Fibroblast of mammary gland (primary cell): ENCODE results near the gene ZFYVE9.
A peak's percentile ranks its signal among the peaks of the same experiment; 100 is the strongest.
"Not testable (repeated sequence)": the region's sequence is repeated elsewhere in the genome, so short reads cannot be mapped to it uniquely, and the experiment has no call there.

ENCODE experiments used
- DNase-seq: peaks from one replicate; pipeline ENCODE4 v3.0.0-alpha.2; 2010; ENCODE audit warnings: low read depth
- H3K4me3 ChIP-seq: 2 replicates; pipeline ENCODE4 v1.5.1; 2011; ENCODE audit warnings: low read depth, mild to moderate bottlenecking, low read length, moderate library complexity; ENCODE audit not compliant: control insufficient read depth
- TF ChIP-seq, protein P1 (sequence below): conservative IDR thresholded peaks from 2 replicates; pipeline ENCODE4 v1.5.1; 2011; ENCODE audit warnings: low read depth, low read length, inconsistent platforms; ENCODE audit not compliant: control insufficient read depth, insufficient read depth

The ZFYVE9 gene, protein sequence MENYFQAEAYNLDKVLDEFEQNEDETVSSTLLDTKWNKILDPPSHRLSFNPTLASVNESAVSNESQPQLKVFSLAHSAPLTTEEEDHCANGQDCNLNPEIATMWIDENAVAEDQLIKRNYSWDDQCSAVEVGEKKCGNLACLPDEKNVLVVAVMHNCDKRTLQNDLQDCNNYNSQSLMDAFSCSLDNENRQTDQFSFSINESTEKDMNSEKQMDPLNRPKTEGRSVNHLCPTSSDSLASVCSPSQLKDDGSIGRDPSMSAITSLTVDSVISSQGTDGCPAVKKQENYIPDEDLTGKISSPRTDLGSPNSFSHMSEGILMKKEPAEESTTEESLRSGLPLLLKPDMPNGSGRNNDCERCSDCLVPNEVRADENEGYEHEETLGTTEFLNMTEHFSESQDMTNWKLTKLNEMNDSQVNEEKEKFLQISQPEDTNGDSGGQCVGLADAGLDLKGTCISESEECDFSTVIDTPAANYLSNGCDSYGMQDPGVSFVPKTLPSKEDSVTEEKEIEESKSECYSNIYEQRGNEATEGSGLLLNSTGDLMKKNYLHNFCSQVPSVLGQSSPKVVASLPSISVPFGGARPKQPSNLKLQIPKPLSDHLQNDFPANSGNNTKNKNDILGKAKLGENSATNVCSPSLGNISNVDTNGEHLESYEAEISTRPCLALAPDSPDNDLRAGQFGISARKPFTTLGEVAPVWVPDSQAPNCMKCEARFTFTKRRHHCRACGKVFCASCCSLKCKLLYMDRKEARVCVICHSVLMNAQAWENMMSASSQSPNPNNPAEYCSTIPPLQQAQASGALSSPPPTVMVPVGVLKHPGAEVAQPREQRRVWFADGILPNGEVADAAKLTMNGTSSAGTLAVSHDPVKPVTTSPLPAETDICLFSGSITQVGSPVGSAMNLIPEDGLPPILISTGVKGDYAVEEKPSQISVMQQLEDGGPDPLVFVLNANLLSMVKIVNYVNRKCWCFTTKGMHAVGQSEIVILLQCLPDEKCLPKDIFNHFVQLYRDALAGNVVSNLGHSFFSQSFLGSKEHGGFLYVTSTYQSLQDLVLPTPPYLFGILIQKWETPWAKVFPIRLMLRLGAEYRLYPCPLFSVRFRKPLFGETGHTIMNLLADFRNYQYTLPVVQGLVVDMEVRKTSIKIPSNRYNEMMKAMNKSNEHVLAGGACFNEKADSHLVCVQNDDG (N-terminal part only)

DNA sequence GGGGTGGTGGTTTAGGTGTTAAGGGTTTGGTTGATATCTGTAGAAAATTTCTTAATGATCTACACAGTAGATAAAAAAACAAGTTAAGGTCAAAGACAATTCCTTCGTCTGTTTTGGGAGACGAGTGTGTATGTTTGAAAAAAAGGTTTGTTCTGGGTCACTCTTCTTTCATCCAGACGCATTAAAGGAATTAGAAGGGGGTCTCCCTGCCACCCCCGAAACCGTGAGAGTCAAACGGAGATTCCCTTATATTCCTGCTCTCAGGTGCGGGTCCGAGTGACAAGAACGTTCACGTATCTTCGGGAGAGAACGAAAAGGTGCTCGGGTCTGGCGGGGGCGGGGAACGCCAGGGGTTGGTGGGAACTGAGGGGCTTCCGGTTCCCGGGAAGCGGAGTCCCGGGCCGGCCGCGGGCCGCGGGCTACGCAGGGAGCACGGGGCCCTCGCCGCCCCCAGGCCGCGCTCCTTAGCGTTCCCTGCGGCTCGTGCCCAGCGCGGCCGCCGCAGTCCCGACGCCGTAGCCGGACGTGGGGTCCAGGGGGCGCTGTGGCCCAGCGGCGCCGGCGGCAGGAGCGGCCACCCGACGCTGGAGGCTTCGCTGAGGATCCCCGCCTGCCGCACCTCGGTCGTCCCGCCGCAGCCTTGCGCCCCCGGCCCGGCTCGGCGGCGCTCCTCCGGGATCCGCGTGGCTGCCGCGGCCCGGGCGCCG lies at the start of gene ZFYVE9:
Gene ZFYVE9 (plus strand): TSS at position 577 of the 707 bp plus-strand sequence. CDS start 91,118 bp downstream, outside the sequence.
- peak within 1 kb of the TSS; percentile 80 for H3K4me3 ChIP-seq
- TF ChIP-seq, protein P1, sequence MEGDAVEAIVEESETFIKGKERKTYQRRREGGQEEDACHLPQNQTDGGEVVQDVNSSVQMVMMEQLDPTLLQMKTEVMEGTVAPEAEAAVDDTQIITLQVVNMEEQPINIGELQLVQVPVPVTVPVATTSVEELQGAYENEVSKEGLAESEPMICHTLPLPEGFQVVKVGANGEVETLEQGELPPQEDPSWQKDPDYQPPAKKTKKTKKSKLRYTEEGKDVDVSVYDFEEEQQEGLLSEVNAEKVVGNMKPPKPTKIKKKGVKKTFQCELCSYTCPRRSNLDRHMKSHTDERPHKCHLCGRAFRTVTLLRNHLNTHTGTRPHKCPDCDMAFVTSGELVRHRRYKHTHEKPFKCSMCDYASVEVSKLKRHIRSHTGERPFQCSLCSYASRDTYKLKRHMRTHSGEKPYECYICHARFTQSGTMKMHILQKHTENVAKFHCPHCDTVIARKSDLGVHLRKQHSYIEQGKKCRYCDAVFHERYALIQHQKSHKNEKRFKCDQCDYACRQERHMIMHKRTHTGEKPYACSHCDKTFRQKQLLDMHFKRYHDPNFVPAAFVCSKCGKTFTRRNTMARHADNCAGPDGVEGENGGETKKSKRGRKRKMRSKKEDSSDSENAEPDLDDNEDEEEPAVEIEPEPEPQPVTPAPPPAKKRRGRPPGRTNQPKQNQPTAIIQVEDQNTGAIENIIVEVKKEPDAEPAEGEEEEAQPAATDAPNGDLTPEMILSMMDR: no peak
- DNase-seq: peak; percentile 67

- DNase-seq, H3K4me3 ChIP-seq: not testable (repeated sequence)
Observed at GRCh38 chr1:52094300-52094699, 47.6 kb upstream of the ZFYVE9 start.

GRCh38 chr1:52096216-52096615 lies 45.7 kb upstream of the ZFYVE9 start:
- H3K4me3 ChIP-seq: no peak overlapping the region
- TF ChIP-seq, protein P1: no peak
- no peak for DNase-seq

DNA sequence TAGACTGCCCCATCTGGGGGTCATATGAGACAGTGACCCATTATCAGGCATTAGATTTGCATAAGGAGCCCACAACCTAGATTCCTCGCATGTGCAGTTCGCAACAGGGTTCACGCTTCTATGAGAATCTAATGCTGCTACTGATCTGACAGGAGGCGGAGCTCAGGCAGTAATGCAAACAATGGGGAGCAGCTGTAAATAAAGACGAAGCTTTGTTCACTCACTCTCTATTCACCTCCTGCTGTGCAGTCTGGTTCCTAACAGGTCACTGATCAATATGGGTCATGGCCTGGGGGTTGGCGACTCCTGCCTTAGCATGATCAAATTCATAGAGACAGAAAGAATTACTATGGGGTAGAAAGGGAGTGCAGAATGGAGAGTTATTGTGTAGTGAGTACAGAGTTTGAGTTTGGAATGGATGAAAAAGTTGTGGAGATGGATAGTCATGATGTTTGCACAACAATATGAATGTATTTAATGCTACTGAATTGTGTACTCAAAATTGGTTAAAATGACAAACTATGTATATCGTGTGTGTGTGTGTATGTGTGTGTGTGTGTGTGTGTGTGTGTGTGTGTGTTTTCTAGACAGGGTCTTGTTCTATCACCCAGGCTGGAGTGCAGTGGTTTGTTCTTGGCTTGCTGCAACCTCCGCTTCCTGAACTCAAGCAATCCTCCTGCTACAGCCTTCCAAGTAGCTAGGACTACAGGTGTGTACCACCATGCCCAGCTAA lies 43.6 kb upstream of the ZFYVE9 start:
- H3K4me3 ChIP-seq: no peak overlapping the region
- DNase-seq: no peak
- TF ChIP-seq, protein P1: no peak

DNA sequence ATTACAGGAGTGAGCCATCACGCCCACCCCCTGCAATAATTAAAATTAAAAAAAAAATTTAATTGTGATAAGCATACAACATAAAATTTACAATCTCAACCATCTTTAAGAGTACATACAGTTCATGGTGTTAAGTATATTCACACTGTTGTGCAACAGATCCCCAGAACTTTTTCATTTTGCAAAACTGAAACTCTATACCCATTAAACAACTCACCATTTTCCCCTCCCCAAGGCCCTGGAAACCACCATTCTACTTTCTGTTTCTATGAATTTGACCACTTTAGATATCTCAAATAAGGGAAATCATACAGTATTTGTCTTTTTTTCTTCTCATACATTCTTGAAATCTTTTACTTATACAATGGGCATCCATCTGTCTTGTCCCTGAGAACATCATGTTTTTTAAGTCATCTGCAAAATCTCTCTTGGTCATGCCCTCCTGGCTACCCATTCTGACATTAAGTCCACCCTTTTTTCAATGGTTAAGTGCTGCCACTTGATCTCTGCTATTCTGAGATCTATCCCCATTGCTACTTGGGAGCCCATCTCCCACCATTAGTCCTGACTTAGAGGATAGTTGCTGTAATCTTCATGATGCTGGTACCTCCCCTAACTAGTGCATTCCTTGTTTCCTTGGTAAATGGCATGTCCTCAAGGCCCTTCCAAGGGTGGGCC lies 39.4 kb upstream of the ZFYVE9 start:
- H3K4me3 ChIP-seq: no peak overlapping the region
- DNase-seq: no peak
- TF ChIP-seq, protein P1: no peak

DNA sequence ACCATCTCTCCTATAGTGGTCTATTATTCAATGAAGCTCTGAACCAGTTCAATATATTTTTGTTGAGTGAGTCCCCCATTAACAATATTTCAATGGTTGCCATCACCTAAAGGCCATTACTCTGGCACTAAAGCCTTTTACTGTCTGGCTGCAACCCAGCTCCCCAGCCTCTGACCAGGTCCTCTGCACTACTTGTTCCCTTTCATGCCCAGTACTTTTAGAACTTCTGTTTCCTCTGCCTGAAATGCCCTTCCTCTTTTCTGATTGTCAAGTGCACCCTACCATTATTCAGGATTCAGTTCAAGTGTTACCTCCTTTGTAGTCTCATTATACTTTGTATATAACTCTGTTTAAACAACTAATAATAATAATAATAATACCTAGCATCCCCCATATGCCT lies 30.4 kb upstream of the ZFYVE9 start:
- H3K4me3 ChIP-seq: no peak overlapping the region
- TF ChIP-seq, protein P1: no peak
- DNase-seq: no peak
